ENCODE results near the gene JARID2.

GRCh38 chr6:15322184-15322583, 76.3 kb downstream of the JARID2 start:
- TF ChIP-seq, protein P1, sequence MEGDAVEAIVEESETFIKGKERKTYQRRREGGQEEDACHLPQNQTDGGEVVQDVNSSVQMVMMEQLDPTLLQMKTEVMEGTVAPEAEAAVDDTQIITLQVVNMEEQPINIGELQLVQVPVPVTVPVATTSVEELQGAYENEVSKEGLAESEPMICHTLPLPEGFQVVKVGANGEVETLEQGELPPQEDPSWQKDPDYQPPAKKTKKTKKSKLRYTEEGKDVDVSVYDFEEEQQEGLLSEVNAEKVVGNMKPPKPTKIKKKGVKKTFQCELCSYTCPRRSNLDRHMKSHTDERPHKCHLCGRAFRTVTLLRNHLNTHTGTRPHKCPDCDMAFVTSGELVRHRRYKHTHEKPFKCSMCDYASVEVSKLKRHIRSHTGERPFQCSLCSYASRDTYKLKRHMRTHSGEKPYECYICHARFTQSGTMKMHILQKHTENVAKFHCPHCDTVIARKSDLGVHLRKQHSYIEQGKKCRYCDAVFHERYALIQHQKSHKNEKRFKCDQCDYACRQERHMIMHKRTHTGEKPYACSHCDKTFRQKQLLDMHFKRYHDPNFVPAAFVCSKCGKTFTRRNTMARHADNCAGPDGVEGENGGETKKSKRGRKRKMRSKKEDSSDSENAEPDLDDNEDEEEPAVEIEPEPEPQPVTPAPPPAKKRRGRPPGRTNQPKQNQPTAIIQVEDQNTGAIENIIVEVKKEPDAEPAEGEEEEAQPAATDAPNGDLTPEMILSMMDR (IDR thresholded peaks at IDR 0.05; ENCODE audit: insufficient read depth, low read length, poor library complexity, severe bottlenecking), result no peak
- no peak for TF ChIP-seq EZH2phosphoT487 (conservative IDR thresholded peaks at IDR 0.05; ENCODE audit: low read length)

Data from SU-DHL-6 (cell line).